ENCODE measurements around the gene MAD2L2.

The MAD2L2 gene

GRCh38 chr1:11704691-11705475 is 23.9 kb upstream of the MAD2L2 start:
- no peak for DNase-seq (ENCODE audit: low spot score)

GRCh38 chr1:11704194-11704529 is 23.2 kb upstream of the MAD2L2 start:
- no peak for DNase-seq (ENCODE audit: low spot score)

GRCh38 chr1:11703357-11704193 is 22.6 kb upstream of the MAD2L2 start:
- no peak for DNase-seq (ENCODE audit: low spot score)

- no peak for DNase-seq (ENCODE audit: low spot score)
Observed at GRCh38 chr1:11701981-11702803, 21.2 kb upstream of the MAD2L2 start.

GRCh38 chr1:11701551-11701961 is 20.6 kb upstream of the MAD2L2 start:
- no peak for DNase-seq (ENCODE audit: low spot score)

- DNase-seq (ENCODE audit: low spot score): no peak
Observed at GRCh38 chr1:11700601-11701467, 19.9 kb upstream of the MAD2L2 start.

GRCh38 chr1:11697893-11698210 is 16.9 kb upstream of the MAD2L2 start:
- DNase-seq (ENCODE audit: low spot score): no peak

- DNase-seq (ENCODE audit: low spot score): no peak
Observed at GRCh38 chr1:11697188-11697892, 16.4 kb upstream of the MAD2L2 start.

- no peak for DNase-seq (ENCODE audit: low spot score)
Observed at GRCh38 chr1:11695861-11696260, 14.9 kb upstream of the MAD2L2 start.

GRCh38 chr1:11693917-11694316 is 13.0 kb upstream of the MAD2L2 start:
- no peak for DNase-seq (ENCODE audit: low spot score)

- no peak for DNase-seq (ENCODE audit: low spot score)
Observed at GRCh38 chr1:11693024-11693590, 12.2 kb upstream of the MAD2L2 start.

- no peak for DNase-seq (ENCODE audit: low spot score)
Observed at GRCh38 chr1:11691928-11692711, 11.2 kb upstream of the MAD2L2 start.

GRCh38 chr1:11691302-11691914 is 10.5 kb upstream of the MAD2L2 start, which contains the start of gene DRAXIN:
Gene DRAXIN, plus strand, starts transcription at chr1:11691710. Its CDS starts 14,549 bp downstream, at chr1:11706259.
- DNase-seq (ENCODE audit: low spot score): no peak

GRCh38 chr1:11690397-11691301 is 9.7 kb upstream of the MAD2L2 start:
- no peak for DNase-seq (ENCODE audit: low spot score)

GRCh38 chr1:11688506-11688905 is 7.6 kb upstream of the MAD2L2 start:
- DNase-seq (ENCODE audit: low spot score): no peak

GRCh38 chr1:11685210-11685752 is 4.3 kb upstream of the MAD2L2 start:
- no peak for DNase-seq (ENCODE audit: low spot score)

- DNase-seq (ENCODE audit: low spot score): no peak
Observed at GRCh38 chr1:11684070-11684469, 3.1 kb upstream of the MAD2L2 start.

GRCh38 chr1:11682799-11683198 is 1.9 kb upstream of the MAD2L2 start:
- no peak for DNase-seq (ENCODE audit: low spot score)

Data from left forelimb (tissue), 1 donor.